ENCODE data around the gene SBF1.

SBF1 gene

GRCh38 chr22:50467341-50467740 is 7.5 kb downstream of the SBF1 start:
- no peak for DNase-seq

GRCh38 chr22:50465066-50465930 is 9.5 kb downstream of the SBF1 start:
- no peak for DNase-seq

GRCh38 chr22:50464451-50464850 is 10.4 kb downstream of the SBF1 start:
- DNase-seq: no peak

GRCh38 chr22:50463188-50463900 is 11.5 kb downstream of the SBF1 start:
- no peak for DNase-seq

GRCh38 chr22:50461979-50462540 is 12.8 kb downstream of the SBF1 start:
- DNase-seq: no peak

- no peak for DNase-seq
Observed at GRCh38 chr22:50461536-50461935, 13.3 kb downstream of the SBF1 start.

- DNase-seq: no peak
Observed at GRCh38 chr22:50460938-50461337, 13.9 kb downstream of the SBF1 start.

GRCh38 chr22:50459496-50460140 is 15.2 kb downstream of the SBF1 start:
- no peak for DNase-seq

- DNase-seq: no peak
Observed at GRCh38 chr22:50459016-50459415, 15.8 kb downstream of the SBF1 start.

- peak in 1 of 2 experiments; percentile 17 for DNase-seq
Observed at GRCh38 chr22:50456466-50457234, 18.2 kb downstream of the SBF1 start.

GRCh38 chr22:50456026-50456425 is 18.8 kb downstream of the SBF1 start:
- no peak for DNase-seq

GRCh38 chr22:50455201-50455600 is 19.6 kb downstream of the SBF1 start:
- DNase-seq: no peak

GRCh38 chr22:50454556-50455075 is 20.2 kb downstream of the SBF1 start:
- DNase-seq: no peak

- no peak for DNase-seq
Observed at GRCh38 chr22:50452649-50453048, 22.2 kb downstream of the SBF1 start.

- DNase-seq: no peak
Observed at GRCh38 chr22:50447576-50448551, 27.0 kb downstream of the SBF1 start.

GRCh38 chr22:50446708-50447575 is 27.9 kb downstream of the SBF1 start:
- DNase-seq: no peak

- no peak for DNase-seq
Observed at GRCh38 chr22:50445880-50446707, 28.7 kb downstream of the SBF1 start.

GRCh38 chr22:50445071-50445879 is 29.6 kb downstream of the SBF1 start:
- DNase-seq: no peak

Data from activated CD4-positive, alpha-beta T cell treated with anti-CD3 and anti-CD28 coated beads, Interleukin-2, amount 50 U/mL, for 48 hours (primary cell).